ENCODE measurements around the gene UNC79.

The UNC79 gene

DNA sequence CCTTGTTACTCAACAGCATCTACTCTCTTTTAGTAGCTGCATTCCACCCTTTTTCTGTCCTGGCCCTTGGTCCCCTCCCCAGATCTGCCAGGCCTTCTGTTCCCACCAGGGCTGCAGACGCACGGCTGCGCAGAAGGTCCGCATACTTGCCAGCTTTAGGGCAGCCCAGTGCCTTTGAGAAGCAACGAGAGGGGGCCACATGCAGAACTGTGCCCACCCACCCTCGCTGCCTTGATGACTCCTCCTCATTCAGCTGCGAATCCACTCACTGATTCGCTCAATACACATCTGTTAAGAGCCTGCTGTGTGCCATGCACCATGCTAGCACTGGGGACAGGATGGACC is 318.3 kb downstream of the UNC79 start:
- DNase-seq (ENCODE audit: low spot score): no peak

DNA sequence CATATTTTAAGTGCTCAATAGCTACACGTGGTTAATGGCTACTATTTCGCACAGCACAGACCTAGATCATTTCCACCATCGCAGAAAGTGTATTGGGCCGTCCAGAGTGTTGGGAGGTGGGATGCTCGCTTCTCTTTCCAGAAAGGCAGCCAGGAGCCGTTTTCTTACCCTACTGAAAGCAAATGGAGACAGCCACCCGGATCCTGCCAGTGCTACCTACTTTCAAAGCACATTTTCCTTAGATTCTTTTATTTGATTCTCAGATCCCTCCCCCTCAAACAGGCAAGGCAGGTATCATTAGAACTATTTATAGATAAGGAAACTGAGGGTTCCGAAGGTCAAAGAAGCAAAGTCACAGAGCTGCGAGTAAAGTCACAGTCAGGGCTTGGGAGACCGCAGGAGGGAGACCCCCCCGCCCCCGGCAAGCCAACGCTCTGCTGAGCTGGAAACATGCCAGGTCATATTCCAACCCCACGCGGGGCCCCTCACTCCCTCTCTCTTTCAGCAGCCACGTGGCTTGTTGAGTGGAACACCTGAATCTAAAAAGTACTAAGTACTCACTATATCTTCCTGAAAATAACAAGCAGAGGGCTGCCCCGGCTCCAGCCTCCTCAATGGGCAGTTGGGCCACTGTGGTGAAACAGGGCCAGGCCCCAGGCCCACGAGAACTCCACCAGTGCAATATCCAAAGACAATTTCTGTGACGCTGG is 321.4 kb downstream of the UNC79 start:
- no peak for DNase-seq (ENCODE audit: low spot score)

DNA sequence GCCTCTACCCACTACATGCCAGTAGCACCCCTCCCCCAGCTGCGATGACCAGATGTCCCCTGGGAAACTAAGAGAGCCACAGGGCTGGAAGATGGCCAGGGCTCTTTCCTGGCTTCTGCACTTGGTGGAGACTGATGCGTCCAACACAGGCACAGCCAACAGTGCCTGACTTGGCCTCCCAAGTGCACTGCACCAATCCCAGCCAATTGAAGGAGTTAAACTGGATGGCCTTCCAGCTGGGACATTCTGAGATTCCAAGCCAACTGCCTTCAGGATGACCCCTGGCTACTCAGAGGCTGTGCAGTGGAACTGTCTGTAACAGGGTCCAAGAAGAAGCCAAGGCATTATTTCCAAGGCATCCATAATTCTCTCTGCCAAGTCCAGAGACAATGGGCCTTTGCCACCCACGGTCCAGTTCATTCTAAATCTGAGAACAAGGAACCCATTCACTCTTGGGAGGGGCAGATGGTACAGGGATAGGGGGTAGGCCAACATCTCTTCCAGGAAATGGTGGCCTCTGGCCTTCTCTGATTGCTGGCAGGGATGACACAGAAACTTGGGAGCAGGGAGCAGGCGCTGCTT is 322.3 kb downstream of the UNC79 start:
- DNase-seq (ENCODE audit: low spot score): peak; percentile 95

DNA sequence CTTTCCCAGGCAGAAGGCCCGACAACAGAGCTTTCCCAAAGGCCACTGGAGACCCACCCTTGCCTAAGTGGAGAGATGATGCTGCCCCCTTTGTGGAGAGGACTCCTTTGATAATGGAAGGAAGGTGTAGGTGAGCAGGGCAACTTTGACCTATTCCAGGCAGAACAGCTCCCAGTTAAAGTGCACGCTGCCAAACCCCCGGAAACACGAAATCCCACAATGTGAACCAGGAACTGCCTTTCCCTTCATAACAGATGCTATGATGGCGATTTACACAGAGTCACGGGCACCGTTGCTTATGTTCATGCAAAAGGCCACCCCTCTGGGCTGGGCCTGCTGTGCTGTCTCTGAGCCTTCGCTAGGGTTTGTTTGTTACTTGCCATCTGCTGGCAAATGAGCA is 322.9 kb downstream of the UNC79 start:
- peak; percentile 23 for DNase-seq (ENCODE audit: low spot score)

DNA sequence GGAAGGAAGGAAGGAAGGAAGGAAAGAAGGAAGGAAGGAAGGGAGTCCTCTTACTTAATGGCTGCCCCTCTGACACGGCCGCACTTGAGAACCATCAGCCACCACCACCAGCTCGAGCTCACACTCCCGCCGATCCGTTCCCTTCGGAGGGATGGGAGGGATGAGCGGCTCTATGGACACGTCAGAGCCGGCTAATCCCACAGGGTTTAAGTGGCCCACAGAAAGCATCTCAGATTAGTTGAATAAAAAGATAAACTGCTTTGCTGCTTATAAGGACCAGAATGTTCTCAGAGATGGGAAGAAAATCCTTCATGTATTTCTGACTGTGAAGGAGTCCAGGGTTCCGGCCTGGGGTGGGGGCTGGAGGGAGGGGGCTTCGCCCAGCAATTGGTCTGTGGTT is 326.5 kb downstream of the UNC79 start:
- no peak for DNase-seq (ENCODE audit: low spot score)
